Left ventricle myocardium superior (tissue), 1 donor: ENCODE results near the gene KIAA2012. TPM values are rescaled to one million over a fixed set of nuclear protein-coding genes. Genes with fewer than 3 reads are reported as not detected.

ENCODE experiments used
- ATAC-seq: fragments of 200-7000 bp; cut with Tn5 transposase; one replicate; pipeline ENCODE4 v1.9.1; 2020; ENCODE audit warnings: mild to moderate bottlenecking, moderate library complexity
- DNase-seq: peaks from one replicate; pipeline ENCODE4 v3.0.0-alpha.2; 2020
- intact Hi-C: fragments of 100-400 bp; cut with micrococcal nuclease; formaldehyde crosslinking; loops from one replicate; pipeline ENCODE4 v1.11.0; 2022
- total RNA-seq: library from RNA; stranded (reverse); fragmentation: NEBNext Ultra II Directional; extraction: Animal tissue kit (Norgen Biotek cat#: 25700); gene quantifications from one replicate; pipeline ENCODE4 v1.2.1, GENCODE V29; 2021
- donor health status: DM: no; HTN: yes; CAD: no; lungs with severe emphysema.

KIAA2012 gene
- total RNA-seq, 1 donor from 2014 or later: not detected

GRCh38 chr2:202069170-202070067 lies 3.6 kb upstream of the KIAA2012 start:
- intact Hi-C loops: no loop called here
- DNase-seq (no peak), ATAC-seq (no peak)

GRCh38 chr2:202071107-202071506 lies 1.9 kb upstream of the KIAA2012 start:
- ATAC-seq (no peak), DNase-seq (no peak)
- intact Hi-C loops: no loop called here

GRCh38 chr2:202072226-202072625 lies 829 bp upstream of the KIAA2012 start:
- DNase-seq (no peak), ATAC-seq (no peak)
- intact Hi-C loops: no loop called here

GRCh38 chr2:202074324-202074723 lies 1.3 kb downstream of the KIAA2012 start:
- ATAC-seq (no peak), DNase-seq (no peak)
- intact Hi-C loops: no loop called here

- no peak for ATAC-seq
These were observed 6.3 kb downstream of the KIAA2012 start for GRCh38 chr2:202079310-202079709.

GRCh38 chr2:202084265-202084664 lies 11.2 kb downstream of the KIAA2012 start:
- intact Hi-C loops: no loop called here
- ATAC-seq: no peak
- no peak for DNase-seq

More at GRCh38 chr2:202079310-202079709, 6.3 kb downstream of the KIAA2012 start:
- intact Hi-C loops: no loop called here
- DNase-seq: no peak

- intact Hi-C loops: no loop called here
- no peak for DNase-seq
- peak; percentile 74 for ATAC-seq
These were observed 15.7 kb downstream of the KIAA2012 start for GRCh38 chr2:202088777-202089176.

GRCh38 chr2:202090530-202090929 lies 17.5 kb downstream of the KIAA2012 start:
- DNase-seq (peak; percentile 45), ATAC-seq (peak; percentile 71)
- intact Hi-C loops: no loop called here

- intact Hi-C loops: no loop called here
- no peak for ATAC-seq
- DNase-seq: no peak
These were observed 18.4 kb downstream of the KIAA2012 start for GRCh38 chr2:202091476-202091875.

GRCh38 chr2:202094426-202094986 lies 21.5 kb downstream of the KIAA2012 start:
- no peak for DNase-seq
- intact Hi-C loops: no loop called here
- ATAC-seq: no peak

- intact Hi-C loops: no loop called here
- ATAC-seq: no peak
- DNase-seq: no peak
These were observed 22.2 kb downstream of the KIAA2012 start for GRCh38 chr2:202095235-202095634.

GRCh38 chr2:202096736-202097135 lies 23.7 kb downstream of the KIAA2012 start:
- ATAC-seq (no peak), DNase-seq (no peak)
- intact Hi-C loops: no loop called here

GRCh38 chr2:202098291-202098690 lies 25.2 kb downstream of the KIAA2012 start:
- ATAC-seq: no peak
- no peak for DNase-seq
- intact Hi-C loops: no loop called here

GRCh38 chr2:202099515-202099914 lies 26.5 kb downstream of the KIAA2012 start:
- DNase-seq (no peak), ATAC-seq (no peak)
- intact Hi-C loops: no loop called here

GRCh38 chr2:202100176-202100575 lies 27.1 kb downstream of the KIAA2012 start:
- no peak for DNase-seq
- no peak for ATAC-seq
- intact Hi-C loops: no loop called here

- no peak for DNase-seq
- no peak for ATAC-seq
- intact Hi-C loops: no loop called here
These were observed 28.0 kb downstream of the KIAA2012 start for GRCh38 chr2:202101026-202101579.

GRCh38 chr2:202102425-202103000 lies 29.5 kb downstream of the KIAA2012 start:
- DNase-seq (no peak), ATAC-seq (no peak)
- intact Hi-C loops: no loop called here

GRCh38 chr2:202104286-202104870 lies 31.3 kb downstream of the KIAA2012 start:
- DNase-seq (peak; percentile 56), ATAC-seq (no peak)
- intact Hi-C loops: no loop called here

GRCh38 chr2:202105025-202105424 lies 32.0 kb downstream of the KIAA2012 start:
- intact Hi-C loops: no loop called here
- no peak for DNase-seq
- no peak for ATAC-seq

- intact Hi-C loops: no loop called here
- DNase-seq (no peak), ATAC-seq (no peak)
These were observed 35.3 kb downstream of the KIAA2012 start for GRCh38 chr2:202108345-202108744.
